Liver (tissue), 9 donors: Measurements from ENCODE around the gene TLR8. TPM values are rescaled to one million over a fixed set of nuclear protein-coding genes. Genes with fewer than 3 reads are reported as not detected.
"Not testable (repeated sequence)": the region's sequence is repeated elsewhere in the genome, so short reads cannot be mapped to it uniquely, and the experiment has no call there.

Experiments used
- DNase-seq: peaks from one replicate; pipeline ENCODE4 v3.0.0-alpha.2; 2017; ENCODE audit warnings: low spot score
- H3K27ac ChIP-seq, 2 donors: one replicate each; pipeline ENCODE4 v1.7.0; 2013; ENCODE audit warnings: inconsistent platforms in 2 of 2, low read length in 2 of 2, control low read depth in 1 of 2, low read depth in 1 of 2, mild to moderate bottlenecking in 1 of 2
- H3K27me3 ChIP-seq, 4 donors: one replicate each; pipeline versions ENCODE4 v1.6.1 to v1.7.0; 2013; ENCODE audit warnings: low read length in 3 of 4, inconsistent platforms in 1 of 4, mild to moderate bottlenecking in 1 of 4, moderate library complexity in 1 of 4; ENCODE audit not compliant: control insufficient read depth in 4 of 4, insufficient read depth in 4 of 4
- H3K36me3 ChIP-seq, 4 donors: one replicate each; pipeline versions ENCODE4 v1.6.1 to v1.7.0; 2013; ENCODE audit warnings: low read length in 3 of 4, mild to moderate bottlenecking in 3 of 4, low read depth in 1 of 4, moderate library complexity in 1 of 4; ENCODE audit not compliant: control insufficient read depth in 4 of 4, insufficient read depth in 3 of 4
- H3K4me1 ChIP-seq, 4 donors: one replicate each; pipeline versions ENCODE4 v1.6.1 to v1.7.0; 2013; ENCODE audit warnings: low read length in 3 of 4, mild to moderate bottlenecking in 3 of 4, moderate library complexity in 1 of 4; ENCODE audit not compliant: control insufficient read depth in 4 of 4, insufficient read depth in 4 of 4
- H3K4me3 ChIP-seq, 3 donors: one replicate each; pipeline versions ENCODE4 v1.6.1 to v1.7.0; 2013; ENCODE audit warnings: low read length in 3 of 3, control low read depth in 1 of 3, low read depth in 1 of 3, mild to moderate bottlenecking in 1 of 3
- H3K9ac ChIP-seq, 2 donors: one replicate each; pipeline ENCODE4 v1.7.0; 2013; ENCODE audit warnings: low read length in 2 of 2, mild to moderate bottlenecking in 2 of 2, moderate library complexity in 2 of 2, control low read depth in 1 of 2, low read depth in 1 of 2
- H3K9me3 ChIP-seq, 4 donors: one replicate each; pipeline versions ENCODE4 v1.6.1 to v1.7.0; 2013; ENCODE audit warnings: low read length in 3 of 4; ENCODE audit not compliant: control insufficient read depth in 4 of 4
- ATF3 ChIP-seq: IDR thresholded peaks from 2 replicates; pipeline ENCODE4 v1.6.1; 2016; ENCODE audit warnings: antibody characterized with exemption
- CTCF ChIP-seq: fragments of 150-350 bp; IDR thresholded peaks from 2 replicates; pipeline ENCODE4 v1.5.1; 2017; ENCODE audit warnings: improper control_type of control experiment, low read depth, low read length; ENCODE audit not compliant: missing input control
- EGR1 ChIP-seq, 2 donors: IDR thresholded peaks; 2 replicates each; pipeline ENCODE4 v1.6.1; 2016 to 2018; ENCODE audit warnings: antibody characterized with exemption in 2 of 2, low read depth in 2 of 2
- FOXA1 ChIP-seq: IDR thresholded peaks from 2 replicates; pipeline ENCODE4 v1.6.1; 2016; ENCODE audit warnings: antibody characterized with exemption
- FOXA2 ChIP-seq: IDR thresholded peaks from 2 replicates; pipeline ENCODE4 v1.6.1; 2016; ENCODE audit warnings: antibody characterized with exemption
- GABPA ChIP-seq, 2 donors: IDR thresholded peaks in 1 of 2; conservative IDR thresholded peaks in 1 of 2; 2 replicates each; pipeline ENCODE4 v1.6.1; 2016; ENCODE audit warnings: antibody characterized with exemption in 2 of 2, mild to moderate bottlenecking in 1 of 2, moderate library complexity in 1 of 2
- HNF4A ChIP-seq, 2 donors: conservative IDR thresholded peaks; 2 replicates each; pipeline ENCODE4 v1.6.1; 2016; ENCODE audit warnings: antibody characterized with exemption in 2 of 2, mild to moderate bottlenecking in 2 of 2
- HNF4G ChIP-seq: IDR thresholded peaks from 2 replicates; pipeline ENCODE4 v1.6.1; 2016; ENCODE audit warnings: antibody characterized with exemption
- JUND ChIP-seq, 2 donors: IDR thresholded peaks; 2 replicates each; pipeline ENCODE4 v1.6.1; 2016; ENCODE audit warnings: antibody characterized with exemption in 2 of 2
- MAX ChIP-seq: IDR thresholded peaks from 2 replicates; pipeline ENCODE4 v1.6.1; 2016; ENCODE audit warnings: antibody characterized with exemption
- NR2F2 ChIP-seq: IDR thresholded peaks from 2 replicates; pipeline ENCODE4 v1.6.1; 2016; ENCODE audit warnings: antibody characterized with exemption
- RAD21 ChIP-seq, 2 donors: IDR thresholded peaks; 2 replicates each; pipeline ENCODE4 v1.6.1; 2016; ENCODE audit warnings: antibody characterized with exemption in 2 of 2, mild to moderate bottlenecking in 2 of 2
- REST ChIP-seq: IDR thresholded peaks from 2 replicates; pipeline ENCODE4 v1.6.1; 2016; ENCODE audit warnings: antibody characterized with exemption, mild to moderate bottlenecking
- RXRA ChIP-seq, 2 donors: IDR thresholded peaks; 2 replicates each; pipeline ENCODE4 v1.6.1; 2017 to 2018; ENCODE audit warnings: antibody characterized with exemption in 2 of 2, mild to moderate bottlenecking in 1 of 2
- SP1 ChIP-seq: IDR thresholded peaks from 2 replicates; pipeline ENCODE4 v1.6.1; 2018; ENCODE audit warnings: antibody characterized with exemption, mild to moderate bottlenecking
- TAF1 ChIP-seq: conservative IDR thresholded peaks from 2 replicates; pipeline ENCODE4 v1.6.1; 2016; ENCODE audit warnings: antibody characterized with exemption, mild to moderate bottlenecking
- YY1 ChIP-seq: IDR thresholded peaks from 2 replicates; pipeline ENCODE4 v1.6.1; 2016; ENCODE audit warnings: antibody characterized with exemption, mild to moderate bottlenecking
- ZBTB33 ChIP-seq: IDR thresholded peaks from 2 replicates; pipeline ENCODE4 v1.6.1; 2016; ENCODE audit warnings: antibody characterized with exemption
- WGBS: extraction: QIAGEN DNeasy Blood & Tissue Kit; methylation state at CpG from one replicate; pipeline ENCODE4 v1.1.7; 2013; 5-methylcytosine and 5-hydroxymethylcytosine counted together
- polyA plus RNA-seq, 2 donors: library from polyadenylated mRNA; stranded (reverse) in 1 of 2; unstranded in 1 of 2; fragments of 200-250 nt in 1 of 2; fragments of >200 nt in 1 of 2; fragmentation: Nextera tagmentation in 1 of 2; extraction: Ambion mirVana in 1 of 2; gene quantifications; one replicate each; pipeline versions ENCODE4 v1.2.1 to v1.2.3, GENCODE V29; 2013 to 2015
- total RNA-seq, 2 donors: library from RNA; depleted of rRNA; stranded (reverse); fragments of >200 nt; gene quantifications; one replicate each; pipeline ENCODE4 v1.2.3, GENCODE V29; 2014
- donor health status: healthy.
- donor health status: healthy.
- donor health status: healthy.
- donor health status: healthy.
- donor health status: healthy.

The TLR8 gene
- total and polyA plus RNA-seq, 4 donors: 0.28 to 4.6 (median 2.1) TPM

- H3K27ac ChIP-seq: no peak overlapping the region
- no peak overlapping the region for H3K9ac ChIP-seq
- H3K27me3 ChIP-seq: no peaks in the 10 kb centered on the region
- no peaks in the 10 kb centered on the region for H3K4me1 ChIP-seq
- TF ChIP-seq HNF4G (no peak), FOXA2 (no peak), RAD21 (IDR thresholded peaks at IDR 0.05) (no peak), REST (no peak), ZBTB33 (no peak), FOXA1 (no peak), EGR1 (IDR thresholded peaks at IDR 0.05; ENCODE audit: low read depth in 2 of 2) (no peak), YY1 (no peak), JUND (IDR thresholded peaks at IDR 0.05) (no peak), NR2F2 (no peak), HNF4A (conservative IDR thresholded peaks at IDR 0.05) (no peak), RXRA (IDR thresholded peaks at IDR 0.05) (no peak), SP1 (no peak), GABPA (IDR thresholded peaks at IDR 0.05 in 1 of 2, conservative IDR thresholded peaks at IDR 0.05 in 1 of 2) (no peak), MAX (no peak), TAF1 (no peak), ATF3 (no peak), CTCF (no peak)
- H3K4me3 ChIP-seq: no peak overlapping the region
- H3K9me3 ChIP-seq: no peaks in the 10 kb centered on the region
- no peaks in the 10 kb centered on the region for H3K36me3 ChIP-seq
- 92% methylated on average over 5 of the region's 5 CpGs for WGBS
- no peak for DNase-seq
Measured at GRCh38 chrX:12934850-12935249, 28.4 kb downstream of the TLR8 start.

- no peak for DNase-seq
- WGBS: 100% methylated on average over 1 of the region's 1 CpG
- H3K4me3 ChIP-seq: no peak overlapping the region
- TF ChIP-seq ZBTB33 (no peak), NR2F2 (no peak), RXRA (IDR thresholded peaks at IDR 0.05) (no peak), HNF4G (no peak), CTCF (no peak), TAF1 (no peak), FOXA2 (no peak), GABPA (IDR thresholded peaks at IDR 0.05 in 1 of 2, conservative IDR thresholded peaks at IDR 0.05 in 1 of 2) (no peak)
- H3K36me3 ChIP-seq: no peaks in the 10 kb centered on the region
- no peaks in the 10 kb centered on the region for H3K27me3 ChIP-seq
- H3K27ac ChIP-seq: no peak overlapping the region
- no peaks in the 10 kb centered on the region for H3K4me1 ChIP-seq
- H3K9me3 ChIP-seq: no peaks in the 10 kb centered on the region
- H3K9ac ChIP-seq: no peak overlapping the region
Measured at GRCh38 chrX:12936947-12937346, 30.5 kb downstream of the TLR8 start.

GRCh38 chrX:12940471-12940870 is 34.1 kb downstream of the TLR8 start:
- WGBS: 93% methylated on average over 9 of the region's 9 CpGs

More at GRCh38 chrX:12940471-12940870, 34.1 kb downstream of the TLR8 start:
- H3K4me1 ChIP-seq, H3K27ac ChIP-seq, H3K4me3 ChIP-seq, H3K9me3 ChIP-seq, H3K9ac ChIP-seq, H3K36me3 ChIP-seq, H3K27me3 ChIP-seq, DNase-seq: not testable (repeated sequence)
